ENCODE measurements around the gene PPP2R2B.

- no peak for TF ChIP-seq POLR2A (IDR thresholded peaks at IDR 0.05)
- TF ChIP-seq, protein P1, sequence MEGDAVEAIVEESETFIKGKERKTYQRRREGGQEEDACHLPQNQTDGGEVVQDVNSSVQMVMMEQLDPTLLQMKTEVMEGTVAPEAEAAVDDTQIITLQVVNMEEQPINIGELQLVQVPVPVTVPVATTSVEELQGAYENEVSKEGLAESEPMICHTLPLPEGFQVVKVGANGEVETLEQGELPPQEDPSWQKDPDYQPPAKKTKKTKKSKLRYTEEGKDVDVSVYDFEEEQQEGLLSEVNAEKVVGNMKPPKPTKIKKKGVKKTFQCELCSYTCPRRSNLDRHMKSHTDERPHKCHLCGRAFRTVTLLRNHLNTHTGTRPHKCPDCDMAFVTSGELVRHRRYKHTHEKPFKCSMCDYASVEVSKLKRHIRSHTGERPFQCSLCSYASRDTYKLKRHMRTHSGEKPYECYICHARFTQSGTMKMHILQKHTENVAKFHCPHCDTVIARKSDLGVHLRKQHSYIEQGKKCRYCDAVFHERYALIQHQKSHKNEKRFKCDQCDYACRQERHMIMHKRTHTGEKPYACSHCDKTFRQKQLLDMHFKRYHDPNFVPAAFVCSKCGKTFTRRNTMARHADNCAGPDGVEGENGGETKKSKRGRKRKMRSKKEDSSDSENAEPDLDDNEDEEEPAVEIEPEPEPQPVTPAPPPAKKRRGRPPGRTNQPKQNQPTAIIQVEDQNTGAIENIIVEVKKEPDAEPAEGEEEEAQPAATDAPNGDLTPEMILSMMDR (IDR thresholded peaks at IDR 0.05), result no peak
These were observed 15.4 kb upstream of the PPP2R2B start for GRCh38 chr5:146893991-146894390.

All from esophagus squamous epithelium (tissue), 4 donors.